OCI-LY3 (cell line): ENCODE data around the gene BAIAP2L2.

Experiments
- H2AFZ ChIP-seq: fragments of 200-600, 300-600 bp; shearing (Covaris generic); 2 replicates; pipeline ENCODE4 v1.6.0; 2014; ENCODE audit warnings: antibody characterized with exemption, low read depth, low read length
- H3K27ac ChIP-seq: fragments of 200-600, 300-600 bp; sonication (generic); 2 replicates; pipeline ENCODE4 v1.5.1; 2014; ENCODE audit warnings: mild to moderate bottlenecking, low read length, moderate library complexity, mixed read lengths
- H3K27me3 ChIP-seq: fragments of 200-600, 300-600 bp; sonication (generic); 2 replicates; pipeline ENCODE4 v1.6.1; 2014; ENCODE audit warnings: low read depth, low read length, mixed read lengths
- H3K36me3 ChIP-seq: fragments of 200-600, 300-600 bp; sonication (generic); replicated peaks from 2 replicates; pipeline ENCODE3; 2014; ENCODE audit warnings: low read depth, low read length, mixed read lengths
- H3K4me1 ChIP-seq: fragments of 300-600, 200-600 bp; sonication (generic); 2 replicates; pipeline ENCODE4 v1.6.1; 2014; ENCODE audit warnings: low read length, mixed read lengths
- H3K4me2 ChIP-seq: fragments of 200-600, 300-600 bp; sonication (generic); 2 replicates; pipeline ENCODE4 v1.6.1; 2014; ENCODE audit warnings: low read length, mixed read lengths
- H3K4me3 ChIP-seq: fragments of 300-600, 200-600 bp; sonication (generic); 2 replicates; pipeline ENCODE4 v1.5.1; 2014; ENCODE audit warnings: antibody characterized with exemption, mild to moderate bottlenecking, low read length, moderate library complexity
- H3K79me2 ChIP-seq: fragments of 300-600, 200-600 bp; shearing (Covaris generic); 2 replicates; pipeline ENCODE4 v1.6.1; 2014; ENCODE audit warnings: mild to moderate bottlenecking, low read length, mixed read lengths
- H3K9ac ChIP-seq: fragments of 300-600, 200-600 bp; shearing (Covaris generic); 2 replicates; pipeline ENCODE4 v1.6.0; 2014; ENCODE audit warnings: mild to moderate bottlenecking, low read length, moderate library complexity
- H3K9me3 ChIP-seq: fragments of 200-600, 300-600 bp; shearing (Covaris generic); 2 replicates; pipeline ENCODE4 v1.6.1; 2014; ENCODE audit warnings: low read length, mixed read lengths; ENCODE audit not compliant: insufficient read depth
- H4K20me1 ChIP-seq: fragments of 200-600, 300-600 bp; sonication (generic); 2 replicates; pipeline ENCODE4 v1.6.1; 2016; ENCODE audit warnings: low read length, mixed read lengths; ENCODE audit not compliant: insufficient read depth
- CTCF ChIP-seq: fragments of 200-600, 300-600 bp; sonication (generic); IDR thresholded peaks from 2 replicates; pipeline ENCODE4 v1.5.1; 2014; ENCODE audit warnings: antibody characterized with exemption, low read length, low read depth
- EZH2phosphoT487 ChIP-seq: fragments of 200-600 bp; shearing (Covaris generic); IDR thresholded peaks from 2 replicates; pipeline ENCODE4 v1.6.1; 2018; ENCODE audit warnings: antibody characterized with exemption, mixed run types, low read depth

Gene BAIAP2L2

GRCh38 chr22:38035530-38035885 lies 75.0 kb downstream of the BAIAP2L2 start:
- Histone ChIP-seq H3K79me2 (no peaks in the 10 kb centered on the region), H3K4me1 (peaks cover 20% of the 10 kb centered on the region), H3K27ac (no peak overlapping the region), H2AFZ (peak overlapping the region; percentile 57; the same call in 1 of the 2 replicates), H3K36me3 (no peaks in the 10 kb centered on the region), H4K20me1 (no peaks in the 10 kb centered on the region), H3K9ac (no peak overlapping the region), H3K4me3 (no peak overlapping the region), H3K27me3 (no peaks in the 10 kb centered on the region), H3K4me2 (peak overlapping the region; percentile 23; the same call in 1 of the 2 replicates), H3K9me3 (no peaks in the 10 kb centered on the region)
- TF ChIP-seq CTCF (no peak), EZH2phosphoT487 (no peak)
